Measurements from ENCODE around the gene GPC5. TPM values are rescaled to one million over a fixed set of nuclear protein-coding genes. Genes with fewer than 3 reads are reported as not detected.

GPC5 gene
- total RNA-seq, 1 experiment from 2014 or later, result 0.15 TPM

DNA sequence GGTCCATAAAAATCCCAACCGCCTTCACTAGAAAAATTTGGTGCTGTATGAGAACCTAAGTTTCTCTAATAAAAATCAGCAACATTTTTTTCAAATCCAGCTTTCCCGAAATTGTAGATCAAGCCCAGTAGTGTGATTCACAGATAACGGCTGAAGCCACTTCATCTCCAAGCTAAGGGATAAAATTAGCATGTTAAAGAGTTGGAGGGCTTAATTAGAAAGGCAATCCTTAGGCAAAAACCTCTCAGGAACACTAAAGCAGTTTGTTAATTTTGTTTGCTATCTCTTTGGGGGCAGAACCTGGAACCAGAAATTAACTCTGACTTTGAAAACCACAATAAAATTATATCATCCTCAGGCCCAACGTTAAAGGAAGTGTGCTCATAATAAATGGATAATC is 820.2 kb downstream of the GPC5 start:
- H4K8ac ChIP-seq (replicated peaks; ENCODE audit: insufficient read length, low read depth, low read length), result no peak overlapping the region
- no peak overlapping the region for H2BK12ac ChIP-seq (ENCODE audit: insufficient read length, low read depth, low read length)
- no peak for DNase-seq
- Mint-ChIP-seq H3K4me3 (peak overlapping the region in 1 of 2 experiments; percentile 12; a peak in 2 of 5 replicates), H3K4me1 (peaks cover 18% of the 10 kb centered on the region in 2 experiments), H3K36me3 (ENCODE audit: insufficient read depth in 1 of 3, low read depth in 3 of 3) (peaks cover 0 to 6% (median 4%) of the 10 kb centered on the region in 3 experiments; a peak in 4 of 7 replicates), H3K27ac (peak overlapping the region; percentile 27 to 87 (median 85)), H3K9me3 (peaks cover 0 to 5% of the 10 kb centered on the region in 2 experiments; a peak in 1 of 5 replicates), H3K27me3 (ENCODE audit: low read depth) (no peaks in the 10 kb centered on the region; the same call in 1 of the 2 replicates)
- H2BK5ac ChIP-seq (ENCODE audit: insufficient read length, low read length), result no peak overlapping the region
- H3K79me2 ChIP-seq (ENCODE audit: insufficient read depth, low read length), result no peaks in the 10 kb centered on the region
- H3K27ac ChIP-seq (ENCODE audit: insufficient read length, low read depth, low read length), result no peak overlapping the region
- H2BK120ac ChIP-seq (ENCODE audit: low read depth, low read length, poor library complexity, severe bottlenecking), result no peak overlapping the region
- no peak overlapping the region for H3K23ac ChIP-seq (ENCODE audit: insufficient read length, low read depth, low read length)
- H2BK15ac ChIP-seq (ENCODE audit: low read depth, low read length), result no peak overlapping the region
- no peaks in the 10 kb centered on the region; the same call in 1 of the 2 replicates for H3K4me1 ChIP-seq (ENCODE audit: insufficient read depth, low read length)
- no peak overlapping the region for H2BK20ac ChIP-seq (ENCODE audit: low read depth, low read length, poor library complexity, severe bottlenecking)
- no peak overlapping the region for H3K4ac ChIP-seq (ENCODE audit: low read depth, low read length)
- no peak overlapping the region for H4K5ac ChIP-seq (ENCODE audit: insufficient read length, low read depth, low read length)
- no peak overlapping the region for H3K9ac ChIP-seq (ENCODE audit: extremely low read depth, insufficient read length, low read length)
- no peaks in the 10 kb centered on the region for H3K9me3 ChIP-seq (ENCODE audit: control insufficient read depth, low read depth, low read length)
- H3K23me2 ChIP-seq (ENCODE audit: insufficient read length, low read depth, low read length, poor library complexity, severe bottlenecking), result no peaks in the 10 kb centered on the region
- no peak overlapping the region for H2AK5ac ChIP-seq (ENCODE audit: insufficient read length, low read length)
- H3T11ph ChIP-seq (ENCODE audit: low read length), result no peak overlapping the region
- no peak overlapping the region for H3K56ac ChIP-seq (ENCODE audit: insufficient read length, low read depth, low read length)
- peak overlapping the region; percentile 36 for H2AFZ ChIP-seq (ENCODE audit: low read length)
- no peaks in the 10 kb centered on the region for H3K79me1 ChIP-seq (ENCODE audit: insufficient read depth, low read depth, low read length, poor library complexity, severe bottlenecking)
- WGBS (ENCODE audit: extremely low coverage, insufficient read length, low lambda C conversion rate), result no CpG with 5 or more reads among the region's 4 CpGs
- H4K20me1 ChIP-seq (ENCODE audit: control insufficient read depth, insufficient read depth, insufficient read length), result no peaks in the 10 kb centered on the region
- H3K14ac ChIP-seq (ENCODE audit: insufficient read depth, low read length), result no peak overlapping the region
- TF ChIP-seq, protein P1, sequence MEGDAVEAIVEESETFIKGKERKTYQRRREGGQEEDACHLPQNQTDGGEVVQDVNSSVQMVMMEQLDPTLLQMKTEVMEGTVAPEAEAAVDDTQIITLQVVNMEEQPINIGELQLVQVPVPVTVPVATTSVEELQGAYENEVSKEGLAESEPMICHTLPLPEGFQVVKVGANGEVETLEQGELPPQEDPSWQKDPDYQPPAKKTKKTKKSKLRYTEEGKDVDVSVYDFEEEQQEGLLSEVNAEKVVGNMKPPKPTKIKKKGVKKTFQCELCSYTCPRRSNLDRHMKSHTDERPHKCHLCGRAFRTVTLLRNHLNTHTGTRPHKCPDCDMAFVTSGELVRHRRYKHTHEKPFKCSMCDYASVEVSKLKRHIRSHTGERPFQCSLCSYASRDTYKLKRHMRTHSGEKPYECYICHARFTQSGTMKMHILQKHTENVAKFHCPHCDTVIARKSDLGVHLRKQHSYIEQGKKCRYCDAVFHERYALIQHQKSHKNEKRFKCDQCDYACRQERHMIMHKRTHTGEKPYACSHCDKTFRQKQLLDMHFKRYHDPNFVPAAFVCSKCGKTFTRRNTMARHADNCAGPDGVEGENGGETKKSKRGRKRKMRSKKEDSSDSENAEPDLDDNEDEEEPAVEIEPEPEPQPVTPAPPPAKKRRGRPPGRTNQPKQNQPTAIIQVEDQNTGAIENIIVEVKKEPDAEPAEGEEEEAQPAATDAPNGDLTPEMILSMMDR (conservative IDR thresholded peaks at IDR 0.05), result no peak
- no peak overlapping the region for H3K18ac ChIP-seq (ENCODE audit: insufficient read length, low read depth, low read length)
- no peaks in the 10 kb centered on the region for H3K27me3 ChIP-seq (ENCODE audit: insufficient read depth, low read length)
- no peak overlapping the region for H3K4me2 ChIP-seq (ENCODE audit: insufficient read depth, insufficient read length, low read length)
- no peak overlapping the region for H4K91ac ChIP-seq (ENCODE audit: insufficient read length, low read depth, low read length)

Measured in H9 (cell line).